ENCODE data around the gene INTS7.
A peak's percentile ranks its signal among the peaks of the same experiment; 100 is the strongest.
"Not testable (repeated sequence)": the region's sequence is repeated elsewhere in the genome, so short reads cannot be mapped to it uniquely, and the experiment has no call there.

Gene INTS7

DNA sequence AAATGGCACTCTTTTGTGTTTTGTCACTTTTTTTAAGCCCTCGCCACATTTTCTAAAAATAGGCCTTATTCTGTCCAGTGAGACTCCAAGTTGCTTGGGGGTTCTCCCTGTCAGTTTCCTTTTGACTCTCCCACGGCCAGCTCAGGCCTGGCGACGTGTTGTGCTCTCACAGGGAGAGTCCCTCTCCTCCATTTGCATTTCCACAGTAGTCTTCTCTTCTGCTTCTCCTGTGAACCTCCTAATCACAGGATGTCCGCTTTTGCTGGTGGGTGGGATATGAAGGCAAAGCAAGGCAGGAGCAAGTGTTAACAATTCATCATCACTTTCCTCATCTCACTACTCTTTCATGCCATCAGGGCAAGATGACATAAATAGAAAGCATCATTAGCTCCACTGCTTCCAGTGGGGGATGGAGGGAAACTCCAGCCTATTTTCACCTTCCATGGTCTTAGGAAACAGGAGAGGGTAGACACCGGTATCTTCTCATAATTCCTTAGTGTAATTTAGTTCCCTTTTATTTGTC, 99.8 kb downstream of the INTS7 start:
- no peak for DNase-seq (ENCODE audit: low read depth, low spot score)

- DNase-seq (ENCODE audit: low read depth, low spot score), result no peak
Observed at GRCh38 chr1:211933946-211934714, 101.2 kb downstream of the INTS7 start.

- no peak for DNase-seq (ENCODE audit: low read depth, low spot score)
Observed at GRCh38 chr1:211932933-211933254, 102.5 kb downstream of the INTS7 start.

- no peak for DNase-seq (ENCODE audit: low read depth, low spot score)
Observed at GRCh38 chr1:211932231-211932932, 103.0 kb downstream of the INTS7 start.

GRCh38 chr1:211929683-211930082, 105.7 kb downstream of the INTS7 start:
- no peak for DNase-seq (ENCODE audit: low read depth, low spot score)

GRCh38 chr1:211928993-211929637, 106.2 kb downstream of the INTS7 start:
- no peak for DNase-seq (ENCODE audit: low read depth, low spot score)

DNA sequence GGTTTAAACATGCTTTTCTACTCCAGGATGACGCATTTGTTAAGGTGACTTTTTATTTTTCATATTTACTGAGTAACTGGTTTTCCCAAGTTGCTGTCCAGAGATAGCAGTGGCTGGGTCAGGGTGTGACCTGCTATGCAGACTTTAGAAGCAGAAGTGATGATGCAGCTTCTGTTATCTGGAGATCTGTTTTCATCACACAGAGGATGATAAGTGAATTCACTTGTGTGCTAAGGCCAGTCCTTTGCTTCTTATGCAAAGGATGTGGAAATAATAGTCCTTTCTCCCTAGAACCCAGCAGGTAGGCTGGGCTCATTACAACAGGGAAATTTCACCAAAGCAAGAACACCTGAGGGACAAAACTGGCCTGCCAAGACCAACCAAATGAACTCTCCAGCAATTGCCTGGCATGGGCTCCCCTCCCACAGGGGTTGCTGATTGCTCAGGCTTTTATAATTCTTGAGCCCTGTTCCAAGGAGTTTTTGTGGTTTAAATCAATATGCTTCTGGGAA, 107.0 kb downstream of the INTS7 start:
- no peak for DNase-seq (ENCODE audit: low read depth, low spot score)

GRCh38 chr1:211925016-211925415, 110.3 kb downstream of the INTS7 start:
- DNase-seq (ENCODE audit: low read depth, low spot score), result no peak

- DNase-seq (ENCODE audit: low read depth, low spot score), result no peak
Observed at GRCh38 chr1:211924256-211924655, 111.1 kb downstream of the INTS7 start.

DNA sequence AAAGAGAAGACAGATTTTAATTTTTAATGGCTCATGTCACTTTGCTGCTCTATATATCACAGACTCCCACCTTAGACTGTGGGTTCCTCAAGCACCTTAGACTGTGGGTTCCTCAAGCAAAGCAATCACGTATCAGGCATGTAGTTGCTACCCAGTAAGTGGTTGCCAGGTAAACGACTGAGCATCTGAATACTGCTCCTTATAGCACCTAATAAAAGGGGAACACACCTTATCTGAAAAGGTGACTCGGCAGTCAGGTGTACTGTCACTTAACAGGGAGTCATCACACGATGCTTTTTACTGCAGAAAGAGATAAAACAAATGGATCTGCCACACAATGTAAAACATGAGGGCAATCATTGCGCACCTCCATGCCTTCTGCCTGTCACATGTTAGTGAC, 112.3 kb downstream of the INTS7 start:
- no peak for DNase-seq (ENCODE audit: low read depth, low spot score)

- DNase-seq (ENCODE audit: low read depth, low spot score), result no peak
Observed at GRCh38 chr1:211921579-211922095, 113.7 kb downstream of the INTS7 start.

DNA sequence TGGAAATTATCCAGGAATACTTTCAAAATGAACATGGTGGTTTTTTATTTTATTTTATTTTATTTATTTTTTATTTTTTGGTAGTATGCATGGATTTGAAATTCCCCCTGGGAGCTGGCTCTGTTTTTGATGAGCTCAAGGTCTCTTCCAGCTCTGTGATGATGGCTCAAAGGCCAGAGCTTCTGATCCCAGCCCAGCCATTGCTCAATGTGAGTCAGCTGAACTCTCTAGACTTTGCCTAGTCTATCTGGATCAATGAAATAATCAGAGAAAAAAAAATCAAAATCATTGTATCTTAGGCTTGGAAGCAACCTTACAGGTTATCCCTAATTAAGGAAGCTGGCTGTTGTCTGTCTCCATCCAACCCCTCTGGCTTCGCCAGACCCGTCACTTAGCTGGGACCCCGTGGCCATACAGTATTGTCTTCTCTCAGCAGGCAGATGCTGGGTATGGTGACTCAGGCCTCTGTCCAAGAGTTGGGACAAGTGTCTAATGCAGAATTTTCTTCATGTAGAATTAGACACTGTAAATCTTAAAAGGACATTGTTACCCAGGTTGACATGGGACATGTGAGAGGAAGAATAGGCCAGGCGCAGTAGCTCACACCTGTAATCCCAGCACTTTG, 114.6 kb downstream of the INTS7 start:
- DNase-seq (ENCODE audit: low read depth, low spot score), result no peak

- DNase-seq (ENCODE audit: low read depth, low spot score), result peak; percentile 33
Observed at GRCh38 chr1:211920141-211920572, 115.2 kb downstream of the INTS7 start.

GRCh38 chr1:211918843-211919414, 116.4 kb downstream of the INTS7 start:
- DNase-seq (ENCODE audit: low read depth, low spot score), result no peak

DNA sequence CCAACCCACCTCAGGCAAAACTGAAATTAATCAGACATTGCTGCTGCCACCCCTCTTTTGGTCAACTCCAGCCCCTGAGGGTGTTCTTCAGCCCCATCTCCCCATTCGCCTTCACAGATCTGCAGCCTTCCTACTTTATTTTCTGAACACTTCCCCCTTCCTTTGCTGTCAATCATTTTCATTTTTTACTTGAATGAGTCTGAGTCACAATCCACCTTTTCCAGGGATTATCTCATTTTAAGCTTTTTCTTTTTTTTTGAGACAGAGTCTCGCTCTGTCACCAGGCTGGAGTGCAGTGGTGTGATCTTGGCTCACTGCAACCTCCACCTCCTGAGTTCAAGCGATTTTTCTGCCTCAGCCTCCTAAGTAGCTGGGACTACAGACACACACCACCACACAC, 118.9 kb downstream of the INTS7 start:
- not testable (repeated sequence) for DNase-seq (ENCODE audit: low read depth, low spot score)

GRCh38 chr1:211915924-211916323, 119.4 kb downstream of the INTS7 start:
- no peak for DNase-seq (ENCODE audit: low read depth, low spot score)

DNA sequence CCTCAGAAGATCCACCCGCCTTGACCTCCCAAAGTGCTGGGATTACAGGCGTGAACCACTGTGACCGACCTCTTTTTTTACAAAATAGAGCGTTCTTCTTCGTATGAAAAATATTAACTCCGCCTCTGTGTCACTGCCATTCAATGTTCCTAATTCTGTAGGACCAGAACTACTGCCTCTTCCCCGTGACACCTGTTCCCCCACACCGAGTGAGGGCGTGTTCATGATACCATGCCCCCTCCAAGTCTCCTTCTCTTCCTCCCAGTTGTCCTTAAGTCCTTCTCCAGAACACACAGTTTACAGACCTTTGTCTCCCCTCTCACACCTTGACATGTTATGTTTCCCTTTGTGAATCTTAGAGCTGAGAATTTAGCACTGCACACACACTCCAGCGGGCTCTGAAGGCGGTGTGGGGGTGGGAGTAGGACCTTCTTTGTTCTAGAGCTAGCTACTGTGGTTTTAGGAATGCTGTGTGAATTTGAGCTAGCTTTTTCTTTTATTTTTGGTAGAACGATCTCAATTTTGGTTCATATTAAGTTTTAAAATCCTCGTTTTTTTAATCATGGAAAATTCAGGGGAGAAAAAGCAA, 122.4 kb downstream of the INTS7 start:
- no peak for DNase-seq (ENCODE audit: low read depth, low spot score)

DNA sequence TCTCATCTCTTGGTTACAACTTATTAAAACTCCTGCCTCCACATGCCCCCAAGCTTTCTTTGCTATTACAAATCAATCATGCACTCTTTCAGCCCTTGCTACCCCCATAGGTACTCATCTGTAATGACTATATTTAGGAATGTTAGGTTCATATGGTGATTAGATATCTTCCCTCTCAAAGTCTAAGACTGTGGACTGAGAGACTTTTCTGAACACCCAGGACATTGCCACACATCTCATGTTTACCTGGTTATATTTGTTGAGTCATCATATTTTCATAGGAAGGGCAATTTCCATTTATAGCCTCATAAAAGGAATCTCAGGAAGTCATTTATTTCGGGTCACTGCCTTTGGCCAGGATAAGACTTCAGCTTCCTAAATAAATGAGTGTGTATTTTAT, 123.3 kb downstream of the INTS7 start:
- no peak for DNase-seq (ENCODE audit: low read depth, low spot score)

DNA sequence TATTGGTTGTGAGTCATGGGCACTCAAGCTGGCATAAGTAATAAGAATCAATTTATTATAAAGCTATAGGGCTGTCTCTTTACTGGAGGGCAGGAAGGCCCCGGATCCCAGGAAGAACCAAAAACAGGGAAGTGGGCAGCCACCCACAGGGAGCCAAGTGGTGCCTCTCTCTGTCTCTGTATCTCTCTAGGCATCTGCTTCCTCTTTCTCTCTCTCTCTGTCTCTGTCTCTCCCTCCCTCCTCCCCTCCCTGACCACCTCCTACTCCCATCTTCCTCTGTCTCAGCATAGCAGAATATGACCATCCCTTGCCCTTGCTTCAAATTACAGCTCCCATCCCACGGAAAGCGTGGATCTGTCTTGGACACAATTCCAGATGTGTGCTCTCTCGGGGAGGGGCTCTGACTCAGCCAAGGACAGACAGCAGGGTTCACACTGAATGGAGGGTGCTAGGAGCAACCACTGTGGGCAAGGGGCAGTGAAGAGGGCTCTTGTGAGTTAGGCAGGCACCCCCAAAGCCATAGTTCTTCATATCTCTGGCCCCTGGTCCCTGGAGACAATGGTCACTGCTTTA, 124.4 kb downstream of the INTS7 start:
- no peak for DNase-seq (ENCODE audit: low read depth, low spot score)

DNA sequence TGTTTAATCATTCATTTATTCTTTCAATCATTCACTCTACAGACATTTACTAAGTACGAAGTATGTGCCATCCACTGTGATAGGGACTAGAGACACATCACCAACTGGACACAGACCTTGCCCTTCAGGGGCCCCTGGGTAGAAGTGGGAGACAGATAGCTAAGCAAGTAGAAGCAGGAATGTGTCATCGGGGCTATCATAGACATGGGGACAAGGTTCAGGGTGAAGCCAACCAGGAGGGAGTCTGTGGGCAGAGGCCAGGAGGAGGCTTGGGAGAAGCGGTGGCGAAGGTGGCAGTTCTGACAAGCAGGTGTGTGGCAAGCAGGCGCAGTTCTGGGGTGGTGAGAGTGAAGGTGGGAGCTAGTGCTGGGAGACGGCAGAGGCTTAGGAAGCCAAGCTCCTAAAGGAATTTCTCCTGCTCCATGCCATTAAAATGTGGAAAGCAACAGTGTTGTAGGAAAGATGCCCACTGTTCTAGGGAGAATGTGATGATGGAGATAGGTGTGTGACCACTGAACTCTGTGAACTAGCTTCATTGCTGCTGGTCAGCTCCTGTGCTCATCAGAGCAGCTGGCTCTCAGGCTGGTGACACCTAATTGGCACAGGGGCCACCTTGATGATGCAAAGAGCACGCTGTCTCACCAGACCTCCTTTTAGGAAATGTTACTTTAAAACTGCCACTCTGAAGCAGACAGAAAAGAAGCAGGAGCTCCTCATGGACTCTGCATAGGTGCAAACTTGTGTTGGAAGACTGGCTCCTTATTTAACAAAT, 125.1 kb downstream of the INTS7 start:
- DNase-seq (ENCODE audit: low read depth, low spot score), result no peak
